Activated T-cell treated with anti-CD3 and anti-CD28 coated beads, Interleukin-2, amount 50 U/mL, for 24 hours (primary cell): Measurements from ENCODE around the gene ADAP1.
"Not testable (repeated sequence)": the region's sequence is repeated elsewhere in the genome, so short reads cannot be mapped to it uniquely, and the experiment has no call there.

Source experiments
- DNase-seq: peaks from one replicate; pipeline ENCODE4 v3.0.0-alpha.2; 2020
- H3K27ac Mint-ChIP-seq: 2 replicates; pipeline ENCODE4 v1.8.0; 2020; ENCODE audit warnings: mild to moderate bottlenecking, mixed read lengths
- H3K27me3 Mint-ChIP-seq: 2 replicates; pipeline ENCODE4 v1.8.0; 2020; ENCODE audit warnings: mixed read lengths
- H3K36me3 Mint-ChIP-seq: 2 replicates; pipeline ENCODE4 v1.8.0; 2020; ENCODE audit warnings: low read depth, mixed read lengths
- H3K4me1 Mint-ChIP-seq: 2 replicates; pipeline ENCODE4 v1.8.0; 2020; ENCODE audit warnings: low read depth, mixed read lengths
- H3K4me3 Mint-ChIP-seq: 2 replicates; pipeline ENCODE4 v1.8.0; 2020; ENCODE audit warnings: mild to moderate bottlenecking, moderate library complexity, mixed read lengths
- H3K9me3 Mint-ChIP-seq: 2 replicates; pipeline ENCODE4 v1.8.0; 2020; ENCODE audit warnings: mixed read lengths

ADAP1 gene

DNA sequence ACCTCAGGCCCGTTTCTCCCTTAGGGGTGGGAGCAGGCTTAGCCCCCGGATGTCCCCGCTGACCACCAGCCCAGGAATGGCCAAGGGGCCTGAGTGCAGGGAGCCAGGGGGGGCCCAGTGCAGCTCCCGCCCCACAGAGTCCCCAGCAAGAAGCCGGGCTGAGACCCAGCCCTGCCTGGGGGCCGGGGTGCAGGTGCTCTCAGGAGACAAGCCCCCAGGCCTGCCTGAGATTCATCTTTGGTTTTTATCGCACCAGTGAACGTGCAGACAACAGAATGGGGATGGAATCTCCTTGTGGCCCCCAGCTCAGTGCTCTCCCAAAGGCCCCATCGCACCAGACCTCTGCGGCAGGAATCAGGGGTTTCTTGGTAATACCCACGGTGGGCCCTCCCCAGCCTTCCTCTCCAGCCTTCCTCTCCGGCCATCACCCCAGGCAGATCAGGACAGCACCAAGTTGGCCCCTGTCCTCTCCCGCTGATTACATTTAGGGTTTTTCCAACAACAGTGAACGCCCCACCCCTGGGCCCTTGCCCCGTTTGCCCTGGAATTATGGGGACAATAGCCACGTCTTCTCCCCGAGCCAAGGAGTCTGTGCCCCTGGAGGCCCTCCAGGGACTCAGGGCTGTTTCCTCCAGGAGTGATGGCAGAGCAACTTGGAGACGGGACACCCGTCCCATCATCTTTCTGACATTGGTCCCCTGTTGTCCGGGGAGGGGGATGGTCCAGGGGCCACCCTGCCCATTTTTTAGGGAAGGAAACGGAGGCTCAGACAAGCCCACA, 22.4 kb downstream of the ADAP1 start:
- H3K4me3 Mint-ChIP-seq = no peak overlapping the region
- H3K4me1 Mint-ChIP-seq = peaks cover 43% of the 10 kb centered on the region
- H3K36me3 Mint-ChIP-seq = peaks cover 54% of the 10 kb centered on the region
- H3K27ac Mint-ChIP-seq = no peak overlapping the region
- H3K27me3 Mint-ChIP-seq = no peaks in the 10 kb centered on the region
- peaks cover 2% of the 10 kb centered on the region for H3K9me3 Mint-ChIP-seq
- DNase-seq = no peak

DNA sequence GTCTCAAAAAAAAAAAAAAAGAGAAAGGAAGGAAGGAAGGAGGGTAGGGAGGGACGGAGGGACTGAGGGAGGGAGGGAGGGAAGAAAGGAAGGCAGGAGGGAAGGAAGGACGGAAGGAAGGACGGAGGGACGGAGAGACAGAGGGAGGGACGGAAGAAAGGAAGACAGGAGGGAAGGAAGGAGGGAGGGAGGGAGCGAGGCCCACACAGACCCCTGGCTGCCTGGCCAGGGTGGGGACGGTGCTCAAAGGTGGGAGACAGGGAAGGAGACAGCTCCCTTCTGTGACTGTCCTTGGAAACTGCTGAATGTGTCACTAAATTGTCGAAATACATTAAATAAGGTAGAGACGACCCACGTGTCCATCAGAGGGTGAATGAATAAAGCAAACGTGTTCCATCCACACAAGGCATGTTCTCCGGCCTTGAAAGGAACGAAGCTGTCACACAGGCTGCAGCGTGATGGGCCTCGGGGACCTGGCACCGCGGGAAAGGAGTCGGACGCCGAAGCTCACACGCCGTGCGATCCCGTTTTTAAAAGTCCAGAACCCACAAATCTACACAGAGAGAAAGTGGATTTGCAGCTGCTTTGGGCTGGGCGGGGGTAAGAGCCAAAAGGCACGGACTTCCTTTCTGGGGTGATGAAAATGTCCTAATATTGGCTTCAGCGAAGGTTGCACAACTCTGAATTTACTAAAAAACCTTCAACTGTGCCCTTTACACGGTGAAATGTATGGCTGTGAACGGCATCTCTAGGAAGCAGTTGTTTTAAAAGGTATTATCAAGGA, 23.3 kb downstream of the ADAP1 start:
- no peaks in the 10 kb centered on the region for H3K27me3 Mint-ChIP-seq

GRCh38 chr7:929311-929711, 25.2 kb downstream of the ADAP1 start:
- Mint-ChIP-seq H3K36me3 (peaks cover 41% of the 10 kb centered on the region), H3K4me3 (no peak overlapping the region), H3K27ac (peak overlapping the region; percentile 87), H3K4me1 (peaks cover 47% of the 10 kb centered on the region), H3K27me3 (no peaks in the 10 kb centered on the region), H3K9me3 (peaks cover 2% of the 10 kb centered on the region)
- no peak for DNase-seq

More for the DNA sequence above, 23.3 kb downstream of the ADAP1 start:
- peaks cover 40% of the 10 kb centered on the region for H3K4me1 Mint-ChIP-seq
- no peak overlapping the region for H3K4me3 Mint-ChIP-seq
- peaks cover 49% of the 10 kb centered on the region for H3K36me3 Mint-ChIP-seq
- peak; percentile 22 for DNase-seq
- H3K9me3 Mint-ChIP-seq = peaks cover 2% of the 10 kb centered on the region
- no peak overlapping the region for H3K27ac Mint-ChIP-seq

DNA sequence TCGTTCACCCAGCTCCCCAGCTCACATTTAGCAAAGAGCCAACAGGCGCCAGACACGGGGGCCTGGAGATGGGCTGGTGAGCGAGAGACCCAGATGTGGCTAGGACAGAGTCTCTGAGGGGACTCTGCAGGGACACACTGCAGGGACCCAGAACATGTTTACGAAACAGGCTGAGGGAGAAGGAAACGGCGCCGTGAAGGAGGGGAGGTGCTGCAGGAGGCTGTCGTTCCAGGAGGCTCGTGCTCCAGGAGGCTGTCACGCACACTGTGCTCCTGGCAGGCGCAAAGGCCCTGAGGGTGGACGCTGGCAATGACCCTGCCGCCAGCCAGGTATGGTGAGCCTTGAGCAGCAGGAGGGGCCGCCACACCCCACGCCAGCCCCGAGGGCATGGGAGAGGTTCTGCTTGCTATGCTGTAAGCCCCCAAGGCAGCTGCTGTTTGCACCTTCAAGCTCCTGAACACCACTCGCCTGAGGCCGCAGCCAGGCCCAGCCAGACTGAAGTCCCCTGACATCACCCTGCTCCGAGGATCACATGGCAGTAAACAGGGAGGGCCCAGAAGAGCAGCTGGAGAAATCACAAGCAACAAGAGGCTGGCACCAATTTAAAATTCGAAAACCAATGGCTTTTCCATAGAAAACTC, 27.3 kb downstream of the ADAP1 start:
- no peaks in the 10 kb centered on the region for H3K27me3 Mint-ChIP-seq
- peak overlapping the region; percentile 71 for H3K27ac Mint-ChIP-seq
- peaks cover 33% of the 10 kb centered on the region for H3K36me3 Mint-ChIP-seq
- no peak overlapping the region for H3K4me3 Mint-ChIP-seq
- H3K9me3 Mint-ChIP-seq = peaks cover 2% of the 10 kb centered on the region
- H3K4me1 Mint-ChIP-seq = peaks cover 61% of the 10 kb centered on the region
- peak; percentile 37 for DNase-seq

DNA sequence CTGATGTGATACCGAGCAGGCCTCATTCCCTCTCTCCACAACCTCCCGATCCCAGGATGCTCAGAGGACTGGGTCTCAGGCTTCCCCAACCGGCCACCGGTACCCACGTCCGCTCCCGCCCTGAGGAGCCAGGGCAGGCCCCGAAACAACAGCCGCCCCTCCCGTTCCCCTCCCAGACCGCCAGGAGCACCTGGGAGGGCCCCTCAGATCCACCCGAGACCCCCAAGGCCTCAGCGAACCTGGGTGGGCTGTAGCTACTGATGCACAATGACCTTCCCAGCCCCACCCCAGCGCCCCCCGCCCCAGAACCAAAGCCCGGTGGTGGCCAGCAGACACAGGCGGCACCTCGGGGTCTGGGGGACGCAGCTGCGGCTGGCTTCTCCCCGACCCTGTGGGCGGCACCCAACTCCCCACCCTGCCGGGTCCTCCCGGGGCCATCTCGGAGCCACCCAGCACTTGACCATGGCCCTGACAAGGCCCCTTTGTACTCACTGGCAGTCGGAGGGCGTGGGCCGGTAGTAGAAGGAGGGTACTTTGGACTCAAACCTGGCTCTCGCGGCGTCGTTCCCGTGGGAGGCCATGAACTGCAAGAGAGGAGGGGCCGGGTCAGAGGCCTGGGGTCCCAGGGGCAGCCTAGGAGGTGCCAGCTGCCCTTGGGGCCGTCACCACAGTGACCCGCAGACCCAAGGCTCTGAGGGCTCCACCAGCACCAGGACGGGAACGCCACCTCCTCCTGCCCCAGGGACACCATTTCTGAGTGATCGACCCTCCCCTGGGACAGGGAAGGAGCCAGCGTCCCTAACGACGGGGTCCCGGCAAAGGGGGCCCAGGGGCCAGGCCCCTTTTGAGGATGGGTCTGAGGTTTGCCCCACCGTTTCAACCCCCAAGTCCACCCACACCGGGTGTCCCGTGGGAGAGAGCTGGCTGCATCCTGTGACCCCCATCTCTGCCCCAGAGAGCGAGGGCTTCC, 28.1 kb downstream of the ADAP1 start:
- Mint-ChIP-seq H3K9me3 (peaks cover 2% of the 10 kb centered on the region), H3K4me3 (peak overlapping the region; percentile 35), H3K27ac (peak overlapping the region; percentile 77), H3K4me1 (peaks cover 64% of the 10 kb centered on the region), H3K27me3 (no peaks in the 10 kb centered on the region), H3K36me3 (peaks cover 29% of the 10 kb centered on the region)
- DNase-seq = peak; percentile 32

DNA sequence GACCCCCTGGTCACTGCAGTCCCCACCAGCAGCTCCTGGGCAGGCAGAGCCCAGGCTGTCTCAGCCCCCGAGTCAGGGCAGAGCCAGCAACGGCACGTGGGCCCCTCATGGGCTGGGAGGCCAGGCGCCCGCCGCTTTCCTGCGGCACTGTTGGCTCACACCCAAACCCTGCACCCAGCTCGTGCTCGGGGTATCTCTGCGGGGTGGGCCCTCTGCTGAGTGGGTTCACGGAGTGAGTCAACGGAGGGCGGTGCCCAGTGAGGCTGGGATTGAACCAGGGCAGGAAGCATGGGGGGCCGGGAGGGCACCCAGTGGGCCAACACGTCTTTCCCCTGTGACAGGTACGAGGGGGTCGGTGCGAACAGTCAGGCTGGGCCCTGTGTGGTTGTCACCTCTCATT, 28.9 kb downstream of the ADAP1 start:
- H3K36me3 Mint-ChIP-seq = peaks cover 32% of the 10 kb centered on the region
- H3K4me1 Mint-ChIP-seq = peaks cover 67% of the 10 kb centered on the region
- DNase-seq = peak; percentile 80
- peak overlapping the region; percentile 35 for H3K4me3 Mint-ChIP-seq
- peaks cover 2% of the 10 kb centered on the region for H3K9me3 Mint-ChIP-seq
- no peaks in the 10 kb centered on the region for H3K27me3 Mint-ChIP-seq
- peak overlapping the region; percentile 77 for H3K27ac Mint-ChIP-seq

DNA sequence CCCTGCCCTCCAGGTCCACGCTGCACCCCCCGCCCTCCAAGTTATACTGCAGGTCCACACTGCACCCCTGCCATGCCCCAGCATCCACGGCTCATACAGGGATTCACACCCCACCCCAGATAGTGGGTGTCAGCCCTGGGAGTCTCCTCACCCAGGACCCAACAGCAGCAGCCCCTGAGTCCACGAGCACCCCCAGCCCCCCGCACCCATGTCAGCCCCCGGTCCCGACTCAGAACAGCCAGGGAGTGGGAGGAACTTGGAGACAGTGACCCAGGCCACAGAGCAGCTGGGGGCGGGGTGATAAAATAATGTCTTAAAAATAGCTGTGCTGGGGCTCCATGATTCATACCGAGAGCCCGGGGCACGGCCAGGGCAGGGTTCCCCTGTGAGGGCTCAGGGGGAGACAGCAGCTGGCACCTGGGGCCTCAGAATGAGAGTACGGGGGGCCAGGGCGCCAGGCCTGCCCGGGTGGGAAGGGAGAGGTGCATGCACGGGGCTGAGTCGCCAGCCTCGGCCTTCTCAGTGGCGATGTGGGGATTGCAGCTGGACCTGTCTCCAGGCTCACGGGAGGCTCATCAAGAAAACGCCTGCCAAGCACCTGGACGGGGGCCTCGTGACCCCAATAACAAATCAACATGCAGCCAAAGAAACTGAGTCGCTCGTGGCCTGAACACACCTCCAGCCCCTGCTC, 29.8 kb downstream of the ADAP1 start:
- Mint-ChIP-seq H3K4me1 (peaks cover 66% of the 10 kb centered on the region), H3K9me3 (no peaks in the 10 kb centered on the region), H3K36me3 (peaks cover 28% of the 10 kb centered on the region), H3K27me3 (no peaks in the 10 kb centered on the region), H3K27ac (peak overlapping the region; percentile 94), H3K4me3 (peak overlapping the region; percentile 79)
- DNase-seq = peak; percentile 84

- Mint-ChIP-seq H3K36me3 (peaks cover 24% of the 10 kb centered on the region), H3K4me1 (peaks cover 61% of the 10 kb centered on the region)
- H3K4me3 Mint-ChIP-seq, DNase-seq, H3K27ac Mint-ChIP-seq, H3K9me3 Mint-ChIP-seq, H3K27me3 Mint-ChIP-seq: not testable (repeated sequence)
These were observed 30.4 kb downstream of the ADAP1 start for GRCh38 chr7:924042-924441.

- Mint-ChIP-seq H3K27ac (peak overlapping the region; percentile 97), H3K4me1 (peaks cover 55% of the 10 kb centered on the region), H3K27me3 (no peaks in the 10 kb centered on the region), H3K36me3 (peaks cover 20% of the 10 kb centered on the region), H3K4me3 (peak overlapping the region; percentile 79), H3K9me3 (no peaks in the 10 kb centered on the region)
- peak; percentile 91 for DNase-seq
These were observed 31.1 kb downstream of the ADAP1 start for GRCh38 chr7:923108-924041.

DNA sequence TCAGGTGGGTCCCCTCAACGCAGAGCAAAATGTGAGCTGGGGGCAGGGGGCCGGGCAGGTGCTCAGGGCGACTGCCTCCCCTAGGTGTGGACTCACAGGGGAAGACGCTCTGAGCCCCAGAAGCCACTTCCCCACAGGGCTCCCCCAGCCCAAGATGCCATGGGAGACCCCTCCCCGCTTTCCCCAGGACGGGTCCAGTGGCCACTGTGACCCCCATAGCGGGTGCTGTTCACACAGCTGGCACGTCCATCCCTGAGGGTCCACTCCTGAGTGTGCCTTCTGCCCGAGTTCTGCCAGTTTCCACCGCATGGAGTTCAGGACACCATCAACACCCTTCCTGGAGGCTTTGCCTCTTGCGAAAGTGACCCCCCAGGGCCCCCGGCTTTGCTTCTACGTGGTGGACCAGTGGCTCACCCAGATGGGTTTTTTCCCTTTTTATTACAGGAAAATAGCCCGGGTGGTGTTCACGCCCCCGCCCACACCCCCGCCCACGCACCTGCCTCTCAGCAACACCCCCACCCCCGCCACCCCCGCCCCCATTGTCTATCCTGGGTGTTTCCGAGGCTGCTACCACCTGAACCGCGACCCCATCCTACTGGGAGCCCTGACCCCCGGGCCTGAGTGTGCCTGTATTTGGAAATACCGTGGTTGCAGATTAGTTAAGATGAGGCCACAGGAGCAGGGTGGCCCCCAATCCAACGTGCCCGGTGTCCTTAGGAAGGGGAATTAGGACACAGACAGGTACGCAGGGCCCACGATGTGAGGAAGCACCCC, 32.0 kb downstream of the ADAP1 start:
- Mint-ChIP-seq H3K27me3 (no peaks in the 10 kb centered on the region), H3K4me1 (peaks cover 52% of the 10 kb centered on the region), H3K4me3 (peak overlapping the region; percentile 79), H3K9me3 (no peaks in the 10 kb centered on the region), H3K36me3 (peaks cover 23% of the 10 kb centered on the region), H3K27ac (peak overlapping the region; percentile 97)
- DNase-seq = peak; percentile 76

- Mint-ChIP-seq H3K9me3 (no peaks in the 10 kb centered on the region), H3K27me3 (no peaks in the 10 kb centered on the region), H3K4me3 (peak overlapping the region; percentile 79), H3K27ac (peak overlapping the region; percentile 86), H3K36me3 (peaks cover 21% of the 10 kb centered on the region), H3K4me1 (peaks cover 46% of the 10 kb centered on the region)
- peak; percentile 62 for DNase-seq
These were observed 32.7 kb downstream of the ADAP1 start for GRCh38 chr7:921581-922333.
